ENCODE measurements around the gene ZNF415.
A peak's percentile ranks its signal among the peaks of the same experiment; 100 is the strongest.
"Not testable (repeated sequence)": the region's sequence is repeated elsewhere in the genome, so short reads cannot be mapped to it uniquely, and the experiment has no call there.

ZNF415 gene

GRCh38 chr19:53102206-53102755 lies 30.4 kb downstream of the ZNF415 start:
- peak in 1 of 5 experiments; percentile 1 for DNase-seq

- peak in 1 of 5 experiments; percentile 9 for DNase-seq
These were observed 31.2 kb downstream of the ZNF415 start for GRCh38 chr19:53101518-53101917.

- not testable (repeated sequence) for DNase-seq
These were observed 34.1 kb downstream of the ZNF415 start for GRCh38 chr19:53098570-53098969.

- DNase-seq, result not testable (repeated sequence)
These were observed 35.6 kb downstream of the ZNF415 start for GRCh38 chr19:53096982-53097690.

GRCh38 chr19:53096579-53096978 lies 36.1 kb downstream of the ZNF415 start:
- not testable (repeated sequence) for DNase-seq

GRCh38 chr19:53094754-53095575 lies 37.7 kb downstream of the ZNF415 start:
- DNase-seq, result no peak

GRCh38 chr19:53092723-53093122 lies 40.0 kb downstream of the ZNF415 start:
- no peak for DNase-seq

GRCh38 chr19:53091413-53092254 lies 41.1 kb downstream of the ZNF415 start:
- no peak for DNase-seq

- no peak for DNase-seq
These were observed 44.6 kb downstream of the ZNF415 start for GRCh38 chr19:53088091-53088490.

GRCh38 chr19:53086949-53087348 lies 45.8 kb downstream of the ZNF415 start:
- no peak for DNase-seq

GRCh38 chr19:53085496-53085895 lies 47.2 kb downstream of the ZNF415 start:
- no peak for DNase-seq

- DNase-seq, result no peak
These were observed 49.8 kb downstream of the ZNF415 start for GRCh38 chr19:53082929-53083328.

GRCh38 chr19:53079313-53079924 lies 53.3 kb downstream of the ZNF415 start:
- DNase-seq, result no peak

GRCh38 chr19:53078668-53079067 lies 54.0 kb downstream of the ZNF415 start:
- no peak for DNase-seq

GRCh38 chr19:53076984-53077383 lies 55.7 kb downstream of the ZNF415 start:
- no peak for DNase-seq

- DNase-seq, result no peak
These were observed 63.9 kb downstream of the ZNF415 start for GRCh38 chr19:53068834-53069233.

- no peak for DNase-seq
These were observed 64.5 kb downstream of the ZNF415 start for GRCh38 chr19:53068199-53068598.

GRCh38 chr19:53057904-53058580 lies 74.7 kb downstream of the ZNF415 start:
- DNase-seq, result no peak

Data from T-helper 2 cell (primary cell).